HG02973 (cell line): ENCODE data around the gene NCOA1.
"Not testable (repeated sequence)": the region's sequence is repeated elsewhere in the genome, so short reads cannot be mapped to it uniquely, and the experiment has no call there.

ENCODE experiments used
- ATAC-seq: cut with Tn5 transposase; IDR thresholded peaks from one replicate; pipeline ENCODE4 v1.9.1; 2021; ENCODE audit warnings: moderate library complexity; ENCODE audit not compliant: unreplicated experiment

NCOA1 gene

GRCh38 chr2:24490690-24491541 is at the start of gene NCOA1:
Gene NCOA1 (plus strand): TSS chr2:24491254. CDS start chr2:24658678, 167,424 bp downstream.
- ATAC-seq, result peak; percentile 61

- ATAC-seq, result no peak
Measured at GRCh38 chr2:24448797-24449196, 42.3 kb upstream of the NCOA1 start.

- ATAC-seq, result no peak
Measured at GRCh38 chr2:24449344-24449743, 41.7 kb upstream of the NCOA1 start.

GRCh38 chr2:24451805-24452501 is 39.1 kb upstream of the NCOA1 start:
- ATAC-seq, result no peak

GRCh38 chr2:24452502-24452885 is 38.6 kb upstream of the NCOA1 start:
- ATAC-seq, result no peak

- no peak for ATAC-seq
Measured at GRCh38 chr2:24453379-24454073, 37.5 kb upstream of the NCOA1 start.

DNA sequence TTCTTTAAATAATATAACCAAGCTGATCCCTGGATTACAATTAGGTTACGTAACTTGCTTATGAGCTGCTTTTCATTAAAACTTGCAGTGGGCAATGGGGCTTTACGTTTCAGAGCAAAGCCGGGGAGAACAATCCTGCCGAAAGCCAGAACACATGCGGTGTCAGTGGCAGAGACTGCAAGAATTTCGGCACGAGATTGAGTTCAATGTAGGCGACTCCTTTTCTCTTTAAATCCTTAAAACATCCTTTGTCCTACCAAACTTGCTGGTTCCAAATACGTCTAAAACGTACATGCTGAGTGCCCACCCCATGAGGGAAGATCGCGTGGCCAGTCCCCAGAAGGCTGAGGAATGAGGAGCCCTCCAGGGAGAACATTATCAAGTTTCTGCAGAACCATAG is 36.8 kb upstream of the NCOA1 start:
- no peak for ATAC-seq

GRCh38 chr2:24456599-24457556 is 34.2 kb upstream of the NCOA1 start:
- no peak for ATAC-seq

DNA sequence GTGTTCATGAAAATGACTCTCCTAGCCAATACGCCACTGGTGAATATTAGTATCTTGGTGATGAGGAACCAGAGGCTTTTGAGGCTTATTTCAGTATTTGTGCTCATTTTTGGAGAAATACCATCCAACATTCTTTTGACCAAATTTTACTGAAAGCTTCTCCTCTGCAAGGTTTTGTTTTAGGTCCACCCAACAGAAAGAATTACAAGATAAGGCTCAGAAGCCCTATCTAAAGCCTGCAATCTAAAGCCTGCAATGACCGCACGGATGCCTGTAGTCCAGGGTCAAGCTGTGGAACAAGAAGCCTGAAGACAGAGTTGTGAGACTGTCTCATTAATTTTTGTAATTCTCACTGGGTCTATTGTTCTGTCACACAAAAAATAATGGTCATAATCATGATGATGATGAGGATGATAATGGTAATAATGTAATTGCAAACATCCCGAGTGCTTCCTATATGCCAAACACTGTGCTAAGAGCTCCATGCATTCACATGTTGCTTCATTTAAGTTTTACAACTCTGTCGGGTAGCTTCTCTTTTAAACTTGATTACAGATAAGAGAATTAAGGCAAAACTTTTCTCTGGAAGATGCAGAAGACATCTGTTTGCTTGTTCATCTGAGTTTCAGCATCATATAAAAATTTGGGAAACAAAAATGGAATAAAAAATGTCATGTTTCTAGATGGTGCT is 33.2 kb upstream of the NCOA1 start:
- ATAC-seq, result no peak

- no peak for ATAC-seq
Measured at GRCh38 chr2:24459224-24460161, 31.6 kb upstream of the NCOA1 start.

GRCh38 chr2:24461685-24462084 is 29.4 kb upstream of the NCOA1 start:
- no peak for ATAC-seq

GRCh38 chr2:24463271-24463670 is 27.8 kb upstream of the NCOA1 start:
- no peak for ATAC-seq

GRCh38 chr2:24466871-24467870 is 23.9 kb upstream of the NCOA1 start:
- ATAC-seq, result no peak

- not testable (repeated sequence) for ATAC-seq
Measured at GRCh38 chr2:24468453-24468852, 22.6 kb upstream of the NCOA1 start.

GRCh38 chr2:24469148-24469650 is 21.9 kb upstream of the NCOA1 start:
- no peak for ATAC-seq

- no peak for ATAC-seq
Measured at GRCh38 chr2:24471662-24472061, 19.4 kb upstream of the NCOA1 start.

- no peak for ATAC-seq
Measured at GRCh38 chr2:24472416-24472815, 18.6 kb upstream of the NCOA1 start.
